ENCODE data around the gene ZNF620. TPM values are rescaled to one million over a fixed set of nuclear protein-coding genes. Genes with fewer than 3 reads are reported as not detected.

Gene ZNF620
- total RNA-seq, 3 donors from 2014 or later: 4.0 to 7.0 (median 6.4) TPM

- H3K36me3 ChIP-seq (ENCODE audit: low read depth): no peaks in the 10 kb centered on the region
- no peak overlapping the region for H3K4me3 ChIP-seq
- no peak for DNase-seq
- TF ChIP-seq, protein P1, sequence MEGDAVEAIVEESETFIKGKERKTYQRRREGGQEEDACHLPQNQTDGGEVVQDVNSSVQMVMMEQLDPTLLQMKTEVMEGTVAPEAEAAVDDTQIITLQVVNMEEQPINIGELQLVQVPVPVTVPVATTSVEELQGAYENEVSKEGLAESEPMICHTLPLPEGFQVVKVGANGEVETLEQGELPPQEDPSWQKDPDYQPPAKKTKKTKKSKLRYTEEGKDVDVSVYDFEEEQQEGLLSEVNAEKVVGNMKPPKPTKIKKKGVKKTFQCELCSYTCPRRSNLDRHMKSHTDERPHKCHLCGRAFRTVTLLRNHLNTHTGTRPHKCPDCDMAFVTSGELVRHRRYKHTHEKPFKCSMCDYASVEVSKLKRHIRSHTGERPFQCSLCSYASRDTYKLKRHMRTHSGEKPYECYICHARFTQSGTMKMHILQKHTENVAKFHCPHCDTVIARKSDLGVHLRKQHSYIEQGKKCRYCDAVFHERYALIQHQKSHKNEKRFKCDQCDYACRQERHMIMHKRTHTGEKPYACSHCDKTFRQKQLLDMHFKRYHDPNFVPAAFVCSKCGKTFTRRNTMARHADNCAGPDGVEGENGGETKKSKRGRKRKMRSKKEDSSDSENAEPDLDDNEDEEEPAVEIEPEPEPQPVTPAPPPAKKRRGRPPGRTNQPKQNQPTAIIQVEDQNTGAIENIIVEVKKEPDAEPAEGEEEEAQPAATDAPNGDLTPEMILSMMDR (IDR thresholded peaks at IDR 0.05): no peak
- no peaks in the 10 kb centered on the region for H3K4me1 ChIP-seq (ENCODE audit: low read depth)
- intact Hi-C loops (cut with DNase I, micrococcal nuclease): no loop called here
- H3K9me3 ChIP-seq: peaks cover 17% of the 10 kb centered on the region
- ATAC-seq: no peak
Observed at GRCh38 chr3:40490916-40491315, 14.9 kb upstream of the ZNF620 start.

DNA sequence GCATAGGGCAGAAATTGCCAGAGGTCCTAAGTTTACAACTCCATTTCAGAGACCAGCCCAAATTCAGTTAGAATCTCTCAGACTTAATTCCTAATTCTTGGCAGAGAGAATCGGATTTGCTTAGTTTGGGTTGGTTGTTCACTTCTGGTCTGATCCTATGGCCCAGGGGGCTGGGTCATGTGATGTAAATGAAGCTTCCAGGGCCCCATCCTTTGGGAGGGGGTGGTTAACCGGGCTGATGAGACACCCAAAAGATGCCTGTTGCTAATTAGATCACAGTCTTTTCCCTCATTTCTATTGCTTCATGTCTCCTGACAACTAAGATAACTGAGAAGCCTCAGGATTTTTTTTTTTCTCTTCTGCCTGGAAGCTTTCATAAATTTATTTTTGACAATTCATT lies 11.1 kb upstream of the ZNF620 start:
- no peaks in the 10 kb centered on the region for H3K36me3 ChIP-seq (ENCODE audit: low read depth)
- no peaks in the 10 kb centered on the region for H3K4me1 ChIP-seq (ENCODE audit: low read depth)
- H3K9me3 ChIP-seq: no peaks in the 10 kb centered on the region
- H3K4me3 ChIP-seq: no peak overlapping the region
- no peak for DNase-seq
- TF ChIP-seq, protein P1 (IDR thresholded peaks at IDR 0.05): no peak
- intact Hi-C loops (cut with DNase I, micrococcal nuclease): no loop called here
- no peak for ATAC-seq

DNA sequence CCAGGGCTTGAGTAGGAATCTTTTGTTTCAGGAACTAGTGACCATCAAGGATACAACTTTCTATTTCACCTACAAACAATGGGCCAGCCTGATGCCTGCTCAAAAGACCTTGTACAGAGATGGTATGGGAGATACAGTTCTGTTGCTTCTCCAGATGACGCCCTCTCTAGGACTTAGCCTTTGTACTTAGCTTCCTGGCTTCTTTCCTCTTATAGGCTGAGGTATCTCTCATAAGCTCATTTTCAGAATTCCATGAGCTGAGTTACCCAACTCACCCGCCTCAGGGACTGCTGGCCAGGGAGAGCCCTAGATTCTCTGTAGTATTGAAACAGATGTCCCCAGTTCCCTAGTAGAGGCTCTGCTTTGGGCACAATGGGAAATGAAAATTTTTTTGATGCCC lies 8.6 kb upstream of the ZNF620 start:
- intact Hi-C loops (cut with DNase I, micrococcal nuclease): no loop called here
- Histone ChIP-seq H3K4me1 (ENCODE audit: low read depth) (no peaks in the 10 kb centered on the region), H3K36me3 (ENCODE audit: low read depth) (no peaks in the 10 kb centered on the region), H3K9me3 (no peaks in the 10 kb centered on the region), H3K4me3 (no peak overlapping the region)
- DNase-seq: no peak
- ATAC-seq: no peak
- TF ChIP-seq, protein P1 (IDR thresholded peaks at IDR 0.05): no peak

DNA sequence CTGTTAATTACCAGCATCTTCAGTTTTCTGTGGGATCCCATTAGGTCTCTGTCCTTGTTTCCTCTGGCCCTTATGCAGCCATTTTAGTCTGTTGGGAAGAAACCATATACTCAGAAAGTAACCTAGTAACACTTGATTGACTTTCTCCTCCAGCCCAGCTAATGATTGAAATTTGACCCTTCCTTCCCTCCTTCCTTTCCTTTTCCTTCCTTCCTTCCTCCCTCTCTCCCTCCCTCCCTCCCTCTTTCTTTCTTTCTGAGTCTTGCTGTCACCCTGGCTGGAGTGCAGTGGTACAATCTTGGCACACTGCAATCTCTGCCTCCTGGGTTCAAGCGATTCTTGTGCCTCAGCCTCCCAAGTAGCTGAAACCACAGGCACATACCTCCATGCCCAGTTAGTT lies 5.9 kb upstream of the ZNF620 start:
- intact Hi-C loops (cut with DNase I, micrococcal nuclease): no loop called here
- H3K9me3 ChIP-seq: no peaks in the 10 kb centered on the region
- H3K36me3 ChIP-seq (ENCODE audit: low read depth): no peaks in the 10 kb centered on the region
- TF ChIP-seq, protein P1 (IDR thresholded peaks at IDR 0.05): no peak
- H3K4me1 ChIP-seq (ENCODE audit: low read depth): no peaks in the 10 kb centered on the region
- ATAC-seq: no peak
- DNase-seq: no peak
- H3K4me3 ChIP-seq: no peak overlapping the region

DNA sequence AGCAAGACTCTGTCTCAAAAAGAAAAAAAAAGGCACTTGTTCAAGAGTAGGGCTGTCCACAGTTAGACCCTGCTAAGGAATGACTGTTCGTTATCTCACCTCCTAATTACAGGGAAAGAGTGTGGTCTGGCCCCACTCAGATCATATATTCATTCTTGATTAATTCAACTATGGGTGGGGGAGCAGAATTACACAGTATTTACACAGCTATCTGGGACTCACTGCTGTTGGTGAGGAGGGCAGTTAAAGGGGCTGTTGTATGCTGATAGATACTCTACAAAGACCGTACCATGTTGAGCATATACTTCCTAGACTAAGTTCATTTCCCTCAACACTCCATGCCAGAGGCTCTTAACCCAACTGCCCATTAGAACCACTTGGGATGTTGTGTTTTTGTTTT lies 3.8 kb upstream of the ZNF620 start:
- no peak for ATAC-seq
- TF ChIP-seq, protein P1 (IDR thresholded peaks at IDR 0.05): no peak
- intact Hi-C loops (cut with DNase I, micrococcal nuclease): no loop called here
- Histone ChIP-seq H3K4me1 (ENCODE audit: low read depth) (peaks cover 5% of the 10 kb centered on the region), H3K4me3 (no peak overlapping the region), H3K36me3 (ENCODE audit: low read depth) (no peaks in the 10 kb centered on the region), H3K9me3 (no peaks in the 10 kb centered on the region)
- no peak for DNase-seq

Data from mucosa of descending colon (tissue), 3 donors.